Placental pericyte (primary cell): ENCODE results near the gene ZNF750. TPM values are rescaled to one million over a fixed set of nuclear protein-coding genes. Genes with fewer than 3 reads are reported as not detected.

Experiments
- total RNA-seq: library from RNA; depleted of rRNA; stranded (reverse); fragments of >200 nt; gene quantifications from 2 replicates; pipeline ENCODE4 v1.2.3, GENCODE V29; 2012

Gene ZNF750
- total RNA-seq = not detected in 2 replicates

DNA sequence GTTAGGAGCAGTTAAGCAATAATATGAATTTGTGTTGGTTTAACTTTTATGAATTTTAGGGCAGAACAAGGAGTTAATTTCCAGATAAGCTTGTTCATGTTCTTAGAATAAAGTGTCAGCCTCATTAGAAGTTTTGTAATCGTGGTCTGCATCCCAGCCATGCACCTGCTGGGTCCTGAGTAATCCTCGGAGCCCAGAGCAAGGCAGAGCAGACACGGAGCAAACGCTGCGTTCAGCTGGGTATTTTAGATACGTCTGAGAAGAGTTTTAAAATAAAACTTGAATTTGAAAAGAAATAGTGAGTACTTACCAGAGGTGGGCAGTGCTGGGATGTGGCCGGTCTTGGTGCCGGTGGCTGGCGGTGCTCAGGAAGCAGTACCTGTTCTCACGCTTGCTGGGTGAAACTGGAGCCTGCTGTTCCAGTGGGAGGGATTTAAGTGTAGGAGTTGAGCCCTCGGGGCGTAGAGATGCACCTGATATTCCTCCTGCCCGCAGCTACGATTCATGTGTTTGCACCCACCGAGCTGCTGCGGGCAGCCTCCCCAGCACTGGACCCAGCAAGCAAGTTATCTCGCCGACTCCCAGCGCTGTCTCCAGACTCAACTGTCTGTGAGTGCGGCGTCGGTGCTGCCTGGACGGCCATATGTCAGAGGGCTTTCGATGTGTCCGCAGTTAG, at the start of gene ZNF750:
ZNF750 (minus strand) TSS at position 406 of the 676 bp plus-strand sequence. CDS start 7,568 bp downstream, outside the sequence.

Other genes starting within 250 kb of the ZNF750 start
- gene WDR45B, start 191.6 kb downstream of the ZNF750 start, total RNA-seq = 43.1 and 65.4 TPM in 2 replicates
- 1.8 and 5.4 TPM in 2 replicates for gene RAB40B, start 141.3 kb downstream of the ZNF750 start, total RNA-seq
- gene FN3KRP, start 123.3 kb downstream of the ZNF750 start, total RNA-seq = 11.6 and 21.8 TPM in 2 replicates
- gene FN3K, start 104.4 kb downstream of the ZNF750 start, total RNA-seq = 1.4 and 3.3 TPM in 2 replicates
- 30.2 and 36.9 TPM in 2 replicates for gene TBCD, start 88.0 kb downstream of the ZNF750 start, total RNA-seq
- 64.3 and 237 TPM in 2 replicates for gene METRNL, start 239.6 kb upstream of the ZNF750 start, total RNA-seq